ENCODE data around the gene CASP12. TPM values are rescaled to one million over a fixed set of nuclear protein-coding genes. Genes with fewer than 3 reads are reported as not detected.

CASP12 gene
- total and polyA plus RNA-seq, 7 donors, result 0.10 to 0.38 TPM; not detected in 5

GRCh38 chr11:104873252-104873651 lies 25.0 kb downstream of the CASP12 start:
- ATAC-seq, result no peak

GRCh38 chr11:104872393-104872792 lies 25.9 kb downstream of the CASP12 start:
- DNase-seq (no peak), ATAC-seq (no peak)
- Histone ChIP-seq H3K36me3 (ENCODE audit: insufficient read depth in 1 of 2, low read depth in 1 of 2) (no peaks in the 10 kb centered on the region), H3K4me1 (no peaks in the 10 kb centered on the region), H3K27ac (no peak overlapping the region), H3K4me3 (no peak overlapping the region), H3K9me3 (no peaks in the 10 kb centered on the region), H3K27me3 (ENCODE audit: insufficient read depth in 3 of 3, low read length in 2 of 3) (no peaks in the 10 kb centered on the region)
- TF ChIP-seq, protein P1, sequence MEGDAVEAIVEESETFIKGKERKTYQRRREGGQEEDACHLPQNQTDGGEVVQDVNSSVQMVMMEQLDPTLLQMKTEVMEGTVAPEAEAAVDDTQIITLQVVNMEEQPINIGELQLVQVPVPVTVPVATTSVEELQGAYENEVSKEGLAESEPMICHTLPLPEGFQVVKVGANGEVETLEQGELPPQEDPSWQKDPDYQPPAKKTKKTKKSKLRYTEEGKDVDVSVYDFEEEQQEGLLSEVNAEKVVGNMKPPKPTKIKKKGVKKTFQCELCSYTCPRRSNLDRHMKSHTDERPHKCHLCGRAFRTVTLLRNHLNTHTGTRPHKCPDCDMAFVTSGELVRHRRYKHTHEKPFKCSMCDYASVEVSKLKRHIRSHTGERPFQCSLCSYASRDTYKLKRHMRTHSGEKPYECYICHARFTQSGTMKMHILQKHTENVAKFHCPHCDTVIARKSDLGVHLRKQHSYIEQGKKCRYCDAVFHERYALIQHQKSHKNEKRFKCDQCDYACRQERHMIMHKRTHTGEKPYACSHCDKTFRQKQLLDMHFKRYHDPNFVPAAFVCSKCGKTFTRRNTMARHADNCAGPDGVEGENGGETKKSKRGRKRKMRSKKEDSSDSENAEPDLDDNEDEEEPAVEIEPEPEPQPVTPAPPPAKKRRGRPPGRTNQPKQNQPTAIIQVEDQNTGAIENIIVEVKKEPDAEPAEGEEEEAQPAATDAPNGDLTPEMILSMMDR (IDR thresholded peaks at IDR 0.05), result no peak
- intact Hi-C loops (cut with DNase I), result no loop called here
- 83 to 88% (median 86%) methylated on average over 3 of the region's 3 CpGs for WGBS, 3 donors

More at GRCh38 chr11:104873252-104873651, 25.0 kb downstream of the CASP12 start:
- Histone ChIP-seq H3K9me3 (no peaks in the 10 kb centered on the region), H3K4me3 (no peak overlapping the region), H3K4me1 (no peaks in the 10 kb centered on the region), H3K36me3 (ENCODE audit: insufficient read depth in 1 of 2, low read depth in 1 of 2) (no peaks in the 10 kb centered on the region), H3K27me3 (ENCODE audit: insufficient read depth in 3 of 3, low read length in 2 of 3) (no peaks in the 10 kb centered on the region), H3K27ac (no peak overlapping the region)
- 74 to 79% (median 78%) methylated on average over 8 of the region's 8 CpGs for WGBS, 3 donors
- no peak for DNase-seq
- TF ChIP-seq, protein P1 (IDR thresholded peaks at IDR 0.05), result no peak
- intact Hi-C loops (cut with DNase I), result no loop called here

DNA sequence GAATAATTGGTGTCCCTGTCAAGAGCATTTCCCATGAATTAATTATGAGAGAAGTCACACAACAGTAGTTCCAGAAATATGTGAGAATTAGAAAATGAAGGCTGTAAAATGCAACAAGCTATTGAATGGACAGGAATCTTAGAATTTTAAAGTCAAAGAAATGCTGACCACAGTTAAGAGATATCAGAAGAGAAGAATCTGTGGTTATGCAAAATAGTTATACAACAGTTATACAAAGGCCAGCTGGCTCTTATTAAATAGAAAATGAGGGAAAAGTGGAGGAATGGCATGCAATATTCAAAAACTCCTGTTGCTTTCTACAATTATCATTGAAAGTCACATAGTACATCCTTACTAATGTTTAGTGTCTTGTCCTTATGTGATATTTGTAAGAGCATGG lies 27.4 kb downstream of the CASP12 start:
- no peak overlapping the region for H3K27ac ChIP-seq
- intact Hi-C loops (cut with DNase I), result no loop called here
- no peaks in the 10 kb centered on the region for H3K9me3 ChIP-seq
- no peaks in the 10 kb centered on the region for H3K36me3 ChIP-seq (ENCODE audit: insufficient read depth in 1 of 2, low read depth in 1 of 2)
- TF ChIP-seq, protein P1 (IDR thresholded peaks at IDR 0.05), result no peak
- H3K4me1 ChIP-seq, result no peaks in the 10 kb centered on the region
- H3K27me3 ChIP-seq (ENCODE audit: insufficient read depth in 3 of 3, low read length in 2 of 3), result no peaks in the 10 kb centered on the region
- DNase-seq, result no peak
- H3K4me3 ChIP-seq, result no peak overlapping the region
- no peak for ATAC-seq

DNA sequence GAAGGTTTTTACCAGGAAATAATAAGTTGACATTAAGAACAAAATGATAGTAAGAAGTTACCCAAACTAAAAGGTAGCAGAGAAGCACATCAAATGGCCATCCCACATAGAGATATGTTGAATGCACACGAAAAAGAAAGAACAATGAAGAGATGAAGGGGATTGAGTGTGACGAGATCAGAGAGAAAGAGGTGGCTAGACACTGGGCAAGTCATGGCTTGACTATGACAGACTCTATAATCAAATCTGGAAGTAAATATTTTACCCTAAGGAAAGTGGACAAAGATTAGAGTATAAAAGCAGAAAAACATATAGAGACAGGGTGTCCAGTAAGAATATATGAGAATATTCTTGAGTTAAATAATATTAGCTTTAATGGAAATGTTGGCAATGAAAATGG lies 31.4 kb downstream of the CASP12 start:
- H3K4me3 ChIP-seq, result no peak overlapping the region
- H3K27me3 ChIP-seq (ENCODE audit: insufficient read depth in 3 of 3, low read length in 2 of 3), result no peaks in the 10 kb centered on the region
- H3K4me1 ChIP-seq, result no peaks in the 10 kb centered on the region
- H3K9me3 ChIP-seq, result no peaks in the 10 kb centered on the region
- H3K27ac ChIP-seq, result no peak overlapping the region
- DNase-seq, result no peak
- no peaks in the 10 kb centered on the region for H3K36me3 ChIP-seq (ENCODE audit: insufficient read depth in 1 of 2, low read depth in 1 of 2)
- ATAC-seq, result no peak
- WGBS, 3 donors, result 80 to 87% (median 83%) methylated on average over 2 of the region's 2 CpGs
- TF ChIP-seq, protein P1 (IDR thresholded peaks at IDR 0.05), result no peak
- intact Hi-C loops (cut with DNase I), result no loop called here

All from psoas muscle (tissue), 8 donors.